GM23338 (cell line): Measurements from ENCODE around the gene FGF21. TPM values are rescaled to one million over a fixed set of nuclear protein-coding genes. Genes with fewer than 3 reads are reported as not detected.

Experiments used
- ATAC-seq: fragments of 200-7000 bp; cut with Tn5 transposase; 3 replicates; pipeline ENCODE4 v1.9.1; 2020
- DNase-seq: peaks from one replicate; pipeline ENCODE4 v3.0.0-alpha.2; 2015; ENCODE audit warnings: low spot score
- H2AFZ ChIP-seq: fragments of 200-600 bp; sonication (generic); 2 replicates; pipeline ENCODE4 v1.8.0; 2016; ENCODE audit warnings: antibody characterized with exemption, mild to moderate bottlenecking, moderate library complexity
- H3F3A ChIP-seq: fragments of 200-600 bp; sonication (generic); replicated peaks from 2 replicates; pipeline ENCODE4 v1.8.0; 2017; ENCODE audit warnings: antibody characterized with exemption, mixed run types, low read depth
- H3K27ac ChIP-seq: fragments of 200-600 bp; sonication (generic); 2 replicates; pipeline ENCODE4 v1.6.1; 2016; ENCODE audit warnings: low read depth
- H3K27me3 ChIP-seq: fragments of 200-600 bp; sonication (generic); 2 replicates; pipeline ENCODE4 v1.8.0; 2016; ENCODE audit warnings: mild to moderate bottlenecking, mixed run types, moderate library complexity; ENCODE audit not compliant: insufficient read depth
- H3K36me3 ChIP-seq: fragments of 200-600 bp; sonication (generic); 2 replicates; pipeline ENCODE4 v1.8.0; 2016; ENCODE audit warnings: mild to moderate bottlenecking; ENCODE audit not compliant: insufficient read depth
- H3K4me1 ChIP-seq: fragments of 200-600 bp; sonication (generic); 2 replicates; pipeline ENCODE4 v1.8.0; 2016; ENCODE audit warnings: mild to moderate bottlenecking, moderate library complexity; ENCODE audit not compliant: insufficient read depth
- H3K4me2 ChIP-seq: fragments of 200-600 bp; sonication (generic); 2 replicates; pipeline ENCODE4 v1.7.1; 2017; ENCODE audit warnings: mixed run types
- H3K4me3 ChIP-seq: fragments of 200-600 bp; sonication (generic); 2 replicates; pipeline ENCODE4 v1.6.1; 2016; ENCODE audit warnings: mixed run types
- H3K79me2 ChIP-seq: fragments of 200-600 bp; sonication (generic); replicated peaks from 2 replicates; pipeline ENCODE4 v1.8.0; 2017; ENCODE audit warnings: mild to moderate bottlenecking; ENCODE audit not compliant: insufficient read depth
- H3K9me2 ChIP-seq: fragments of 200-600 bp; sonication (generic); 2 replicates; pipeline ENCODE4 v1.8.0; 2017; ENCODE audit not compliant: insufficient read depth
- H4K20me1 ChIP-seq: fragments of 200-600 bp; sonication (generic); replicated peaks from 2 replicates; pipeline ENCODE4 v1.8.0; 2017; ENCODE audit warnings: mild to moderate bottlenecking; ENCODE audit not compliant: insufficient read depth
- H3K27ac Mint-ChIP-seq: 2 replicates; pipeline ENCODE4 v1.8.0; 2020; ENCODE audit warnings: inconsistent platforms, mild to moderate bottlenecking, moderate library complexity, mixed read lengths
- H3K27me3 Mint-ChIP-seq: 3 replicates; pipeline ENCODE4 v1.8.0; 2022; ENCODE audit warnings: low read depth, mild to moderate bottlenecking, moderate library complexity, mixed read lengths, inconsistent platforms; ENCODE audit not compliant: insufficient read depth, poor library complexity
- H3K36me3 Mint-ChIP-seq: 3 replicates; pipeline ENCODE4 v1.8.0; 2021; ENCODE audit warnings: low read depth, mild to moderate bottlenecking, inconsistent platforms, moderate library complexity, mixed read lengths
- H3K4me1 Mint-ChIP-seq: 3 replicates; pipeline ENCODE4 v1.8.0; 2020; ENCODE audit warnings: mild to moderate bottlenecking, inconsistent platforms, mixed read lengths
- H3K4me3 Mint-ChIP-seq: 3 replicates; pipeline ENCODE4 v1.8.0; 2021; ENCODE audit warnings: moderate library complexity, mild to moderate bottlenecking, inconsistent platforms, mixed read lengths
- H3K9me3 Mint-ChIP-seq: 3 replicates; pipeline ENCODE4 v1.8.0; 2020; ENCODE audit warnings: moderate library complexity, mild to moderate bottlenecking, inconsistent platforms, mixed read lengths
- CREB1 ChIP-seq: fragments of 250-450 bp; sonication (Bioruptor Pico); IDR thresholded peaks from 2 replicates; pipeline ENCODE4 v1.5.0; 2020; ENCODE audit warnings: low read depth, mild to moderate bottlenecking, moderate library complexity
- EZH2phosphoT487 ChIP-seq: fragments of 200-600 bp; sonication (generic); IDR thresholded peaks from one replicate; pipeline ENCODE4 v1.8.1; 2018; ENCODE audit warnings: antibody characterized with exemption; ENCODE audit not compliant: unreplicated experiment
- ZNF114 ChIP-seq: fragments of 250-450 bp; sonication (Bioruptor Pico); IDR thresholded peaks from 2 replicates; pipeline ENCODE4 v1.5.0; 2020; ENCODE audit warnings: mild to moderate bottlenecking, moderate library complexity
- ZNF331 ChIP-seq: fragments of 250-450 bp; sonication (Bioruptor Pico); IDR thresholded peaks from 2 replicates; pipeline ENCODE4 v1.5.0; 2020; ENCODE audit warnings: low read depth, mild to moderate bottlenecking, moderate library complexity
- polyA plus RNA-seq: library from polyadenylated mRNA; unstranded; fragments of >200 nt; fragmentation: Nextera tagmentation; extraction: Ambion mirVana; gene quantifications from 2 replicates; pipeline ENCODE4 v1.2.1, GENCODE V29; 2016
- total RNA-seq: library from RNA; depleted of rRNA; stranded (reverse); fragments of >200 nt; shearing (Covaris generic); gene quantifications from 2 replicates; pipeline ENCODE4 v1.2.3, GENCODE V29; 2014
- TF ChIP-seq, protein P1 (sequence below): IDR thresholded peaks from one replicate; pipeline ENCODE4 v1.6.1; 2018; ENCODE audit warnings: antibody characterized with exemption; ENCODE audit not compliant: unreplicated experiment
- TF ChIP-seq, protein P2 (sequence below): fragments of 250-450 bp; sonication (Bioruptor Pico); IDR thresholded peaks from 2 replicates; pipeline ENCODE4 v1.5.0; 2020; ENCODE audit warnings: mild to moderate bottlenecking, moderate library complexity

FGF21 gene
- total and polyA plus RNA-seq, 2 experiments from 2014 or later, result 0.78 to 1.3 TPM

DNA sequence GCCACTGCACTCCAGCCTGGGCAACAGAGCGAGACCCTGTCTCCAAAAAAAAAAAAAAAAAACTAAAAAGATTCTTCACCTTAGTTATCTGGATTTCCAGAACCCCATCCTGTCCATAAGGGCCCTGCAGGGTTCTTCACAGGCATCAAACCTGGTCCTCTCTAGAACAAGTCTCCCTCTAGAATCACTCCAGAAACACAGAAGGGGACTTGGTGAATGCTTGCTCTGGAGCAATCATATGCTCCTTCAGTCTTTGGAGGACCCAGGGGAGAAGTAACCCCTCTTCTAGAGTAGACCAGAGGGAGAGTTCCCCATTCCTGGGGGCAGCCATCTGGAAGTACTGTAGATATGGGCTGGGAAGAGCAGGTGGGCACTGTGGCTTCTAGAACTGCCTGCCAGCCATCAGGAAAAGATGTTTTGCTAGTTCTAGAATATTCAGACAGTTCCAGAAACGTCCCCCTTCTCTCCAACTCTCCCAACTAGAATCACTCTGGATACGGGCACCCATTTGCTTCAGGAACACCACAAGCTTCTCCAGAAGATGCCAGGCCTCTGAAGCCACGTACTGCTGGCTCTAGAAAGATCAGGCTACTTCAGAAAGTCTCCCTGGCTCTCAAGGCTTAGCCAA is 5.6 kb upstream of the FGF21 start:
- H3K36me3 ChIP-seq, result 0 out of 2 replicates have a peak, but pooled peaks cover 6% of the 10 kb centered on the region
- H3K27me3 Mint-ChIP-seq, result peaks cover 31% of the 10 kb centered on the region
- H2AFZ ChIP-seq, result no peak overlapping the region
- no peaks in the 10 kb centered on the region; the same call in 1 of the 3 replicates for H3K9me3 Mint-ChIP-seq
- peaks cover 43% of the 10 kb centered on the region for H3K4me1 Mint-ChIP-seq
- DNase-seq, result no peak
- ATAC-seq, result no peak
- H3K9me2 ChIP-seq, result no peaks in the 10 kb centered on the region
- H3F3A ChIP-seq, result peaks cover 21% of the 10 kb centered on the region; the same call in 1 of the 2 replicates
- H3K36me3 Mint-ChIP-seq, result peaks cover 47% of the 10 kb centered on the region
- peaks cover 11% of the 10 kb centered on the region; the same call in 1 of the 2 replicates for H4K20me1 ChIP-seq
- H3K27ac Mint-ChIP-seq, result no peak overlapping the region
- no peak overlapping the region for H3K27ac ChIP-seq
- peaks cover 36% of the 10 kb centered on the region for H3K79me2 ChIP-seq
- H3K4me3 ChIP-seq, result no peak overlapping the region
- H3K4me3 Mint-ChIP-seq, result no peak overlapping the region; the same call in 2 of the 3 replicates
- no peaks in the 10 kb centered on the region for H3K27me3 ChIP-seq
- H3K4me1 ChIP-seq, result peaks cover 34% of the 10 kb centered on the region
- H3K4me2 ChIP-seq, result no peak overlapping the region
- TF ChIP-seq ZNF331 (CRISPR knock-in tag) (no peak), ZNF114 (CRISPR knock-in tag) (no peak), CREB1 (CRISPR knock-in tag) (no peak), EZH2phosphoT487 (no peak)
- TF ChIP-seq, protein P1, sequence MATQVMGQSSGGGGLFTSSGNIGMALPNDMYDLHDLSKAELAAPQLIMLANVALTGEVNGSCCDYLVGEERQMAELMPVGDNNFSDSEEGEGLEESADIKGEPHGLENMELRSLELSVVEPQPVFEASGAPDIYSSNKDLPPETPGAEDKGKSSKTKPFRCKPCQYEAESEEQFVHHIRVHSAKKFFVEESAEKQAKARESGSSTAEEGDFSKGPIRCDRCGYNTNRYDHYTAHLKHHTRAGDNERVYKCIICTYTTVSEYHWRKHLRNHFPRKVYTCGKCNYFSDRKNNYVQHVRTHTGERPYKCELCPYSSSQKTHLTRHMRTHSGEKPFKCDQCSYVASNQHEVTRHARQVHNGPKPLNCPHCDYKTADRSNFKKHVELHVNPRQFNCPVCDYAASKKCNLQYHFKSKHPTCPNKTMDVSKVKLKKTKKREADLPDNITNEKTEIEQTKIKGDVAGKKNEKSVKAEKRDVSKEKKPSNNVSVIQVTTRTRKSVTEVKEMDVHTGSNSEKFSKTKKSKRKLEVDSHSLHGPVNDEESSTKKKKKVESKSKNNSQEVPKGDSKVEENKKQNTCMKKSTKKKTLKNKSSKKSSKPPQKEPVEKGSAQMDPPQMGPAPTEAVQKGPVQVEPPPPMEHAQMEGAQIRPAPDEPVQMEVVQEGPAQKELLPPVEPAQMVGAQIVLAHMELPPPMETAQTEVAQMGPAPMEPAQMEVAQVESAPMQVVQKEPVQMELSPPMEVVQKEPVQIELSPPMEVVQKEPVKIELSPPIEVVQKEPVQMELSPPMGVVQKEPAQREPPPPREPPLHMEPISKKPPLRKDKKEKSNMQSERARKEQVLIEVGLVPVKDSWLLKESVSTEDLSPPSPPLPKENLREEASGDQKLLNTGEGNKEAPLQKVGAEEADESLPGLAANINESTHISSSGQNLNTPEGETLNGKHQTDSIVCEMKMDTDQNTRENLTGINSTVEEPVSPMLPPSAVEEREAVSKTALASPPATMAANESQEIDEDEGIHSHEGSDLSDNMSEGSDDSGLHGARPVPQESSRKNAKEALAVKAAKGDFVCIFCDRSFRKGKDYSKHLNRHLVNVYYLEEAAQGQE, result no peak
- TF ChIP-seq, protein P2, sequence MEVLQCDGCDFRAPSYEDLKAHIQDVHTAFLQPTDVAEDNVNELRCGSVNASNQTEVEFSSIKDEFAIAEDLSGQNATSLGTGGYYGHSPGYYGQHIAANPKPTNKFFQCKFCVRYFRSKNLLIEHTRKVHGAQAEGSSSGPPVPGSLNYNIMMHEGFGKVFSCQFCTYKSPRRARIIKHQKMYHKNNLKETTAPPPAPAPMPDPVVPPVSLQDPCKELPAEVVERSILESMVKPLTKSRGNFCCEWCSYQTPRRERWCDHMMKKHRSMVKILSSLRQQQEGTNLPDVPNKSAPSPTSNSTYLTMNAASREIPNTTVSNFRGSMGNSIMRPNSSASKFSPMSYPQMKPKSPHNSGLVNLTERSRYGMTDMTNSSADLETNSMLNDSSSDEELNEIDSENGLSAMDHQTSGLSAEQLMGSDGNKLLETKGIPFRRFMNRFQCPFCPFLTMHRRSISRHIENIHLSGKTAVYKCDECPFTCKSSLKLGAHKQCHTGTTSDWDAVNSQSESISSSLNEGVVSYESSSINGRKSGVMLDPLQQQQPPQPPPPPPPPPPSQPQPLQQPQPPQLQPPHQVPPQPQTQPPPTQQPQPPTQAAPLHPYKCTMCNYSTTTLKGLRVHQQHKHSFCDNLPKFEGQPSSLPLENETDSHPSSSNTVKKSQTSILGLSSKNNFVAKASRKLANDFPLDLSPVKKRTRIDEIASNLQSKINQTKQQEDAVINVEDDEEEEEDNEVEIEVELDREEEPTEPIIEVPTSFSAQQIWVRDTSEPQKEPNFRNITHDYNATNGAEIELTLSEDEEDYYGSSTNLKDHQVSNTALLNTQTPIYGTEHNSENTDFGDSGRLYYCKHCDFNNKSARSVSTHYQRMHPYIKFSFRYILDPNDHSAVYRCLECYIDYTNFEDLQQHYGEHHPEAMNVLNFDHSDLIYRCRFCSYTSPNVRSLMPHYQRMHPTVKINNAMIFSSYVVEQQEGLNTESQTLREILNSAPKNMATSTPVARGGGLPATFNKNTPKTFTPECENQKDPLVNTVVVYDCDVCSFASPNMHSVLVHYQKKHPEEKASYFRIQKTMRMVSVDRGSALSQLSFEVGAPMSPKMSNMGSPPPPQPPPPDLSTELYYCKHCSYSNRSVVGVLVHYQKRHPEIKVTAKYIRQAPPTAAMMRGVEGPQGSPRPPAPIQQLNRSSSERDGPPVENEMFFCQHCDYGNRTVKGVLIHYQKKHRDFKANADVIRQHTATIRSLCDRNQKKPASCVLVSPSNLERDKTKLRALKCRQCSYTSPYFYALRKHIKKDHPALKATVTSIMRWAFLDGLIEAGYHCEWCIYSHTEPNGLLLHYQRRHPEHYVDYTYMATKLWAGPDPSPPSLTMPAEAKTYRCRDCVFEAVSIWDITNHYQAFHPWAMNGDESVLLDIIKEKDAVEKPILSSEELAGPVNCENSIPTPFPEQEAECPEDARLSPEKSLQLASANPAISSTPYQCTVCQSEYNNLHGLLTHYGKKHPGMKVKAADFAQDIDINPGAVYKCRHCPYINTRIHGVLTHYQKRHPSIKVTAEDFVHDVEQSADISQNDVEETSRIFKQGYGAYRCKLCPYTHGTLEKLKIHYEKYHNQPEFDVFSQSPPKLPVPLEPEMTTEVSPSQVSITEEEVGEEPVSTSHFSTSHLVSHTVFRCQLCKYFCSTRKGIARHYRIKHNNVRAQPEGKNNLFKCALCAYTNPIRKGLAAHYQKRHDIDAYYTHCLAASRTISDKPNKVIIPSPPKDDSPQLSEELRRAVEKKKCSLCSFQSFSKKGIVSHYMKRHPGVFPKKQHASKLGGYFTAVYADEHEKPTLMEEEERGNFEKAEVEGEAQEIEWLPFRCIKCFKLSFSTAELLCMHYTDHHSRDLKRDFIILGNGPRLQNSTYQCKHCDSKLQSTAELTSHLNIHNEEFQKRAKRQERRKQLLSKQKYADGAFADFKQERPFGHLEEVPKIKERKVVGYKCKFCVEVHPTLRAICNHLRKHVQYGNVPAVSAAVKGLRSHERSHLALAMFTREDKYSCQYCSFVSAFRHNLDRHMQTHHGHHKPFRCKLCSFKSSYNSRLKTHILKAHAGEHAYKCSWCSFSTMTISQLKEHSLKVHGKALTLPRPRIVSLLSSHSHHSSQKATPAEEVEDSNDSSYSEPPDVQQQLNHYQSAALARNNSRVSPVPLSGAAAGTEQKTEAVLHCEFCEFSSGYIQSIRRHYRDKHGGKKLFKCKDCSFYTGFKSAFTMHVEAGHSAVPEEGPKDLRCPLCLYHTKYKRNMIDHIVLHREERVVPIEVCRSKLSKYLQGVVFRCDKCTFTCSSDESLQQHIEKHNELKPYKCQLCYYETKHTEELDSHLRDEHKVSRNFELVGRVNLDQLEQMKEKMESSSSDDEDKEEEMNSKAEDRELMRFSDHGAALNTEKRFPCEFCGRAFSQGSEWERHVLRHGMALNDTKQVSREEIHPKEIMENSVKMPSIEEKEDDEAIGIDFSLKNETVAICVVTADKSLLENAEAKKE (CRISPR knock-in tag), result no peak
